NCI-H82 treated with DMSO at 0.1 percent for 48 hours (cell line): ENCODE measurements around the gene PIBF1.
"Not testable (repeated sequence)": the region's sequence is repeated elsewhere in the genome, so short reads cannot be mapped to it uniquely, and the experiment has no call there.

Source experiments
- DNase-seq: peaks from one replicate; lab custom pipeline; 2025; ENCODE audit not compliant: unreplicated experiment; lab: John Stamatoyannopoulos, UW

The PIBF1 gene

DNA sequence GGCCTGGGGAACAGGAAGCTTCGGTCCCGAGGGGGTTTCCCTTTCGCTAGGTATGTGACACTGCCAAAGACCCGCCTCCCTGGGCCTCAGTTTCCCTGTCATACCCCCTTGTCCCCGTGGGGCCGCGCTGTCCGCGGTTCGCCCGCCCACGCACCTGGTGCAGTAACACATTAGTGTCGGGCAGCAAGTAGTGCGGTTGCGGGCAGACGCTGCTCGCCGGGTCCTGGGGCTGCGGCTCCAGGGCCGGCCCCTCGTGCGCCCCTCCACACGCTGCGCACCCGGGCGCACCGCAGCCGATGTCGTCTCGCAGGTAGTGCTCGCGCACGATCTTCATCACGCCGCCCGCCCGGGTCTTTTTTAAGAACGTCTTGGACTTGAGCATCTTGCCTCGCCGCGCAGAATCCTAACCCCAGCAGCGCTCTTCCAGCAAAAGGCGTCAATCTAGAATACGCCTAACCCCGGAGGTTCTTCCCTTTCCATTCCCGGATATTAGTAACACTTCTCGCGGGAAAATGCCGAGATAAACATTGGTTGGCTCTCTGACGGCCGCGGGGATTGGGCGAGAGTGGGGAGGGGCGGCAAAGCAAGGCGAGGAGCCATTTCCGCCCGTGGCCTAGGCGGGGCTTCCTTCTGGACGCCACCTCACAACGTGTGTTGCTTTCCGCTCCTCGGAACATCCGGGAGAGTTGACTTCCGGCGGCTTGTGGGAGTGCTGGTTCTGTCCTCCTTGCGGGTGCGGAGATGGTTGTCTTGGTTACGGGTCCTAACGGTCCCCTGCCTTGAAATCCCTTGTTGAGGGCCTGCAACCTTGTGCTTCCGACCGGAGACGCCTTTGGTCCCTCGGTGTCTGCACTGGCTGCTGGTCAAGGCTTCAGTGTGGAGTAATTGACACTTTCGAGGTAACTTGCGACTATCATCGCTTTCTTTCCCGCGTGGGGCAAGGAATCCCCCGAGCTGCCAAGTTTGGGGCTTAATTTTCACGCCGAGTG is at the start of gene PIBF1, which contains the start of gene DIS3:
Gene PIBF1 (plus strand): TSS at position 683 of the 989 bp plus-strand sequence. CDS start 1,337 bp downstream, outside the sequence.
Gene DIS3 (minus strand): TSS at position 450 of the 989 bp plus-strand sequence. CDS start 68 bp downstream, at position 382.
- DNase-seq, result peak; percentile 96

GRCh38 chr13:72737033-72737432 is 44.9 kb upstream of the PIBF1 start:
- no peak for DNase-seq

DNA sequence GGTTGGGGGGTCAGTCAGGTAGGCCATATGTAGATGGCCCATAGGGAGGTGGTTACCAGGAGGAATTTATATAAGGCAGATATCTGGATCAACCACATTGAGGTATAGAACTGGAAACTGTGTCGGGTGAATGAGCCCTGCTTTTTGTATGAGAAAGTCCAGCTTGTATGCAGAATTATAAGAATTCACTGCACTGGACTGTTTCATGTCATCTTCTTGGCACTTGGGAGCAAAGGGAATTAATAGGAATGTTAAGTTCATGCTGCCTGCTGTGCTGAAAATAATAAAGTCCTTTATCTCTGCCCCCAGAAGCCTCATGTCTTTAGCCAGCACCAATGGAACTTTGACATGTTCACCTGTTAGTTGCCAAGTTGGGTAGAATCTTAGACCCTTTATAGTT is 41.9 kb upstream of the PIBF1 start:
- DNase-seq, result no peak

DNA sequence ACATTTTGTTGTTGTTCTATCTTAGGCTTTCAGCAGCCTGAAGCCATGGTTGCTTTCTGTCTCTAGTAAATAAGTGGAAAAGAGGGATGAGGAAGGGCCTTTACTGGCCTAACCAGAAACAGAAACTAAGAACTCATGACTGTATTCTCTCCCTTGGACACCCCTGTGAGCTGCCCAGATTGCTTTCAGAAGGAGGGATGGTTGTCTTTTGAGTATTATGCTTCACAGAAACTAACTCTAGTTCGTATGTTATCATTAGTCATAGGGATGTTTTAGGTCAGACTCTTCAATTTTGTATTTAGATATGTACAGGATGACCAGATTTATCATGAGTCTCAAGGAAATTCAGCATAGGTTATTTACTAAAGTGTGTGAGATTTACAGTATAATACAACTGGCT is 36.7 kb upstream of the PIBF1 start:
- no peak for DNase-seq

DNA sequence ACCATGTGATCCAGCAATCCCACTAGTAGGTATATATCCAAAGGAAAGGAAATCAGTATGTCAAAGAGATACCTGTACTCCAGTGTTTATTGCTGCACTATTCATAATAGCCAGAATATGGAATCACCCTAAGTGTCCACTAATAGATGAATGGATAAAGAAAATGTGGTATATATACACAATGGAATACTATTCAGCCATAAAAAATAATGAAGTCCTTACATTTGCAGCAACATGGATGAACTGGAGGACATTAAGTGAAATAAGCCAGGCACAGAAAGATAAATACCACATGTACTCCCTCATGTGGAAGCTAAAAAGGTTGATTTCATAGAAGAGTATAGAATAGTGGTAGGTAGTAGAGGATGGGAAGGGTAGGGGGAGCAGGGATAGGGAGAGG is 30.7 kb upstream of the PIBF1 start:
- DNase-seq, result no peak

- DNase-seq, result no peak
Measured at GRCh38 chr13:72754111-72754510, 27.8 kb upstream of the PIBF1 start.

- DNase-seq, result no peak
Measured at GRCh38 chr13:72757792-72758535, 24.0 kb upstream of the PIBF1 start.

DNA sequence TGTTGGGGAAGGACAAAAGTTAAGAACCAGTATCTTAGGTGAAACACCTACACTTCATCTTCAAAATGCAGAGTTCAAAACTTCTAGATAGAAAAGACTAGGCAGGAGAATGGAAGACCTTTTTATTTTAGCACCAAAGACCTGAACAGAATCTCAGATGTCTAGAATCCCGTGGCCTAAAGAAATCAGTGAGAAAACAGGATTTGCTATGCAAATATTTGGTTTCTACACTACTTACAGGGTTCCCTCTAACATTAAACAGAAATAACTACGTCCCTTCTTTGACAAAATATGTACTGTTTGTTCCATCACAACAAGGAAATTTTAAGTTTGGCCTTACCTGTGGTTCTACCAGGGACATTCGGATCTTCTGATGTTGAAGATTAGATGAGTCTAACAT is 21.7 kb upstream of the PIBF1 start:
- no peak for DNase-seq

GRCh38 chr13:72763411-72763810 is 18.5 kb upstream of the PIBF1 start:
- no peak for DNase-seq

DNA sequence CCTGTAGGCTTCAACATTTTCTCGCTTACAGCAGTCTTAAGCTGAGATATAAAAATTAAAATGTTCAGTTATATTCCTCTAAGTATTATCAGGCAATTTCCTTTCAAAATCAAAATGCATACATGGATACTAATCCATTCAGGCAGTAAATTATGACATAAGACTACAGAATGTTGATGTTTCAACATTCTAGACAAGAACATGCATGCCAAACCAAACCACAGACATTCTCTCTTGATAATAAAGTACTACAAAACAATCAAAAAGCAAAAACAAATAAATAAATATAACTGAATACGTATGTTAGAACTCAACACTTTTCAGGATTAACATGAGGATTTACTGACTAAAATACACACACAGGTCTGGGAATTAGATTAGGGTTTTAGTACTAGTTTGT is 7.9 kb upstream of the PIBF1 start:
- no peak for DNase-seq

DNA sequence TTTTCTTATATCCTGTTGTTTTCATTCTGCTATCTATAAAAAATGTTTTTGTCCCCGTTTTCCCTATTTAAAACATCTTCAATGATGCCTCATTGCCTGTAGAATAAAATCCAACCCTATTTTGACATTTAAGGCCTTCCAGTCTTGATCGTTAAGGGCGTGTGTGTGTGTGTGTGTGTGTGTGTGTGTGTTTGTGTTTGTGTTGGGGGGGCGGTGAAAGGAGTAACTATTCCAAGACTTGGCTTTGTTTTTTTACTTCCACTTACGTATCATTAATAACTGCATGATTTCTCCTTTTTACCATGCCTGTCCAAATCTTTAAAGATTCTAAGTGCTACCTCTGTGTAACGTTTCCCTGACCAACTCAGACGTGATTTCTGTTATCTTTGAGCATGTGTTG is 784 bp downstream of the PIBF1 start:
- no peak for DNase-seq

DNA sequence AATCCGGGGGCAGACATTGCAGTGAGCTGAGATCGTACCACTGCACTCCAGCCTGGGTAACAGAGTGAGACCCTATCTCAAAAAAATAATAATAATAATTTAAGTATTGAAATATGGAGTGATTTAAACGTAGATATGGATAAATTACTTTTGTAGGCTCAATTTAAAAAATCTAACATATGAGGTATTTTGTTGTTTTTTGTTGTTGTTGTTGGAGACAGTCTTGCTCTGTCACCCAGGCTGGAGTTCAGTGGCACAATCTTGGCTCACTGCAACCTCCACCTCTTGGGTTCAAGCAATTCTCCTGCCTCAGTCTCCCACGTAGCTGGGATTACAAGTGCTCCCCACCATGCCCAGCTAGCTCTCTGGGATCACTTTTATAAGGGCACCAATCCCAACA is 2.7 kb downstream of the PIBF1 start:
- not testable (repeated sequence) for DNase-seq

DNA sequence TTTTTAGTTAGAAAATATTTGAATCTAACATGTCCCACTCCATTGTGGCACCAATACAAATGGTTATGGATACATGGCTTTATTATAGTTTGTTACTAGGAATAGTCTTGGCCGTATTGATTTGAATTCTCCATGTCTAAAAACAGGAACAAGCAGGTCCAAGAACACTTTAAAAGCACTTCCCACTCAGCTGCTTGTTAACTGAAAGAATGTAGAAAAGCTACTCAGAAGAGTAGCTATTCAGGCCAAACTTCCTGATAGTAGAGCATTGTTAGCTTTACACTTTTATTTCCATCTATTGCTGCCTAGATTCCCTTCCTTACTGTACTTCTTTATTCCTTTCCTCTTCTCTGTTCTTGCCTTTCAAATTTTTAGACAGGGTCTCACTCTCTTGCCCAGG is 6.9 kb downstream of the PIBF1 start:
- DNase-seq, result no peak

DNA sequence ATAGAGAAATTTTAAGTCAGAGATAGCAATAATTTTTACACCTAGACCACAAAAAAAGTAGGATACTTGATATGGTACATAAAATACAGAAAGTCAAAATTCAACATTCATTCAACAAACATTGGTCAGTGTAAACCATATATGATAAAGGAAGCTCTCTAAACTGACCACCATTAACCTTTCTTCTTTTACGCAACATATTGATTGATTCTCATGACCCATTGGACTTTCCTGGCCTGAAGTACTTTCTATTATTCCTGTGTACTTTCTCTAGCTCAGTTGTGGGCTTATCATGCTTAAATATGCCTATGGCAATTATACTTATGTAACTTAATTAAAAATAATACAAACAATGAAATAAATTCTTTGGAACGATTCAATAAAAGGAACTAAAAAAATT is 10.7 kb downstream of the PIBF1 start:
- no peak for DNase-seq

DNA sequence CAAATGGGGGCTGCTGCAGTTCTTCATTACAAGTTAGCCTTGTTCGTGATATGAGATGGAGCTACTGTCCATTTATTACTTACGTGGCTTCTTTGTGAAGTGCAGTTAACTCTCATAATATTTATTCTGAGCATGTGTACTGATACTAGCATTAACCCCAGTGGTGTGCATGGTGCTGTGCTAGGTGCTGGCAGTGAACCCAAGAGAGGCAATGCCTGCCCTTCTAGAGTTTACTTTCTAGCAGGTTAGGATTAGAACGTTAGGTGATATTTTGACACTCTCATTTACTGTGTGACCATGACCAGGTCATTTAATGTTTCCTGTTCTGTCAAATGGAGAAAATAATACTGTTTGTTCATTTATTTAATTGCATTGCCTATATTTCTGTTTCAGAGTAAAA is 16.9 kb downstream of the PIBF1 start:
- DNase-seq, result no peak

- DNase-seq, result no peak
Measured at GRCh38 chr13:72804301-72804700, 22.4 kb downstream of the PIBF1 start.

GRCh38 chr13:72805676-72806346 is 23.9 kb downstream of the PIBF1 start:
- no peak for DNase-seq

DNA sequence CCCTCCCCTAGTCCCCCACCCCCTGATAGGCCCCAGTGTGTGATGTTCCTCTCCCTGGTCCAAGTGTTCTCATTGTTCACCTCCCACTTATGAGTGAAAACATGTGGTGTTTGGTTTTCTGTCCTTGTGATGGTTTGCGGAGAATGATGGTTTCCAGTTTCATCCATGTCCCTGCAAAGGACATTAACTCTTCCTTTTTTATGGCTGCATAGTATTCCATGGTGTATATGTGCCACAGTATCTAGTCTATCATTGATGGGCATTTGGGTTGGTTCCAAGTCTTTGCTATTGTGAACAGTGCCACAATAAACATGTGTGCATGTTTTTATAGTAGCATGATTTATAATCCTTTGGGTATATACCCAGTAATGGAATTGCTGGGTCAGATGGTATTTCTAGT is 24.6 kb downstream of the PIBF1 start:
- DNase-seq, result not testable (repeated sequence)

DNA sequence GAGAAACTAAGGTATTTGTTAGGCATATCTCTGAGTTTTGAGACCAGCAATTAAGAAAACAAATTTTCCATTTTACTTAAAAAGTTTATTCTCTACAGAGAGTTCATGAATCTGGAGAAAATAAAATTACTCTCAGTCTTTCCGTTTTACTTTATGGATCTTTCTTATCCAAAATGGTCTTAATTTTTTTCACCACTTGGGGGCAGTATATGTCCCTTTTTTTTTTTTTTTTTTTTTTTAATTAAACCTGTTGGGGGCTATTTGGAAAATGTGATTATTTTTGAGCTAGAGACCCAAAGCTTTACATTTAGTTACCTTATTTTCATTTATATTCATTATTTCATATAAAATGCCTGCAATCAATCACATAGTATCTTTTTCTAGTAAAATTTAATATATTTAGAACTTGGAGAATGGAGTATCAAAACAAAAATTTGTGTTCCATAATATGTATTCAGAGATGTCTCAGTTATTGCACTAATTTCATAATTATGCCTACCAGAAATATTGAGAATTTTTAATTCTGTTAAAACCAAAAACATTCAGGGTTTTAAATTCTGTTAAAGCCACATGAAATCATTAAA is 27.1 kb downstream of the PIBF1 start:
- DNase-seq, result no peak

DNA sequence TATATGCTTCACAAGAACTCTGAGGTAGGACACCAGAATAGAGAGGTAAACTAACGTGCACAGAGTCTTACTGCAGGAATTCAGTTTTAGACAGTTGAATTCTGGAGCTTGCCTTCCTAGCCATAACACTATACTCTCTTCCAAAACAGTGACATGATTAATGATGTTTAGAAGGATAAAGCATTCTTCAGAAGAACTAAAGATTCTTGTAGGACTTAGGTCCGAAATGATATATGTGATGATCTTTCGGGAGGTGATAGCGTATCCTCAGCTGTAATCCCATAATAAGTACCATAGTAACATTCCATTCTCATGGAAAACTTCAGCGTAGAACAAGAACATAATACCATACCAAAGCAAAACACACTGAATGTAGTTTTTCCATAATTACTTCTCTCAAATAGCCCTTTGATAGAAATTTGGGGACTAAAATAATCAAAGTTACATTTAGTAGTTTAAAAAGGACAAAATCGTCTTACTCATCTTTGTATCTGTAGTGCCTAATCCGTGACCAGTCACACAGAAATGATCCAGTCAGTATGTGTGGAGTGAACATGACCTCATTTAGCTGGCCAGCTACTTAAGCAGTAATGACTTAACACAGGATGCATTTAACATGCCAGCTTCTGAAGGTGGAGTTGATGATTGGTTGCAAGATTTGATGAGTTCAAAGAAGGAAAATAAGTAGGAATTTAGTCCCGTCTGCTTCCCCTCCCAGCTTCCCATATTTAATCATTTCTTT is 38.4 kb downstream of the PIBF1 start:
- DNase-seq, result no peak
